Transverse colon (tissue), 4 donors: ENCODE data around the gene GMNC. TPM values are rescaled to one million over a fixed set of nuclear protein-coding genes. Genes with fewer than 3 reads are reported as not detected.

Experiments used
- DNase-seq: peaks from one replicate; pipeline ENCODE4 v3.0.0-alpha.2; 2019
- H3K27ac ChIP-seq, 4 donors: fragments of 200-600 bp; sonication (generic); 2 replicates each; pipeline ENCODE4 v1.5.1; 2016 to 2018; ENCODE audit warnings: inconsistent platforms in 4 of 4
- H3K27me3 ChIP-seq: fragments of 200-600 bp; sonication (generic); 2 replicates; pipeline ENCODE4 v1.5.1; 2017; ENCODE audit warnings: inconsistent platforms
- H3K36me3 ChIP-seq, 4 donors: fragments of 200-600 bp; sonication (generic); 2 replicates each; pipeline ENCODE4 v1.5.1; 2017 to 2019; ENCODE audit warnings: inconsistent platforms in 4 of 4
- H3K4me1 ChIP-seq, 4 donors: fragments of 200-600 bp; sonication (generic); 2 replicates each; pipeline ENCODE4 v1.5.1; 2017 to 2020; ENCODE audit warnings: inconsistent platforms in 4 of 4
- H3K4me3 ChIP-seq, 4 donors: fragments of 200-600 bp; sonication (generic); 1 replicate in 1 of 4; 2 replicates in 3 of 4; pipeline versions ENCODE4 v1.5.1 to v1.6.1; 2017 to 2019; ENCODE audit warnings: inconsistent platforms in 4 of 4
- H3K9me3 ChIP-seq, 2 donors: fragments of 200-600 bp; sonication (generic); 2 replicates each; pipeline ENCODE4 v1.5.1; 2017 to 2019; ENCODE audit warnings: inconsistent platforms in 2 of 2
- CTCF ChIP-seq, 5 experiments: fragments of 200-600 bp in 3 of 5; fragments of 450-650 bp in 2 of 5; sonication (generic) in 3 of 5; IDR thresholded peaks; 1 replicate in 2 of 5; 2 replicates in 3 of 5; pipeline ENCODE4 v1.5.1; 2016 to 2017; ENCODE audit warnings: antibody characterized with exemption in 5 of 5, inconsistent platforms in 3 of 5, mild to moderate bottlenecking in 2 of 5, moderate library complexity in 1 of 5
- EP300 ChIP-seq: sonication (generic); formaldehyde crosslinking; IDR thresholded peaks from one replicate; pipeline ENCODE4 v1.6.1; 2017; ENCODE audit warnings: antibody characterized with exemption, low read depth
- POLR2A ChIP-seq: fragments of 450-650 bp; IDR thresholded peaks from one replicate; pipeline ENCODE4 v1.6.1; 2016; ENCODE audit warnings: antibody characterized with exemption, mild to moderate bottlenecking, moderate library complexity
- POLR2AphosphoS5 ChIP-seq, 3 donors: sonication (generic); formaldehyde crosslinking; IDR thresholded peaks; one replicate each; pipeline ENCODE4 v1.6.1; 2016; ENCODE audit warnings: antibody characterized with exemption in 3 of 3
- WGBS, 2 donors: methylation state at CpG; one replicate each; pipeline ENCODE4 v1.1.5; 2018; ENCODE audit warnings: low coverage in 1 of 2; 5-methylcytosine and 5-hydroxymethylcytosine counted together
- in situ Hi-C, 4 donors: fragments of 200-750 bp; cut with MboI; loops; one replicate each; pipeline versions ENCODE4 v1.15.0 to v1.15.1; 2017; ENCODE audit warnings: low sequenced_read_pairs in 3 of 4, low pct_ligation_motif_present in 1 of 4, low pct_unique_long_range_greater_than_20kb in 1 of 4
- intact Hi-C: fragments of 100-400 bp; cut with DNase I; formaldehyde crosslinking; loops from one replicate; pipeline ENCODE4 v1.15.1; 2023; ENCODE audit warnings: low total_unique reads
- total RNA-seq, 4 donors: library from RNA; depleted of rRNA; stranded (reverse); fragments of >200 nt; gene quantifications; one replicate each; pipeline ENCODE4 v1.1.0, GENCODE V29; 2016

GMNC gene
- total RNA-seq, 4 donors from 2014 or later: not detected

GRCh38 chr3:190863119-190863465, 598 bp upstream of the GMNC start:
- in situ Hi-C loops (no loop called here), intact Hi-C loops (no loop called here)
- H3K27ac ChIP-seq: peak overlapping the region in 3 of 4 donors; percentile 23 to 85 (median 65)
- 12 to 22% methylated on average over 2 to 6 of the region's 6 CpGs for WGBS, 2 donors
- no peak for TF ChIP-seq POLR2AphosphoS5 (IDR thresholded peaks at IDR 0.05)
- no peak for TF ChIP-seq CTCF (IDR thresholded peaks at IDR 0.05)
- TF ChIP-seq EP300: no peak
- no peak for TF ChIP-seq POLR2A
- H3K4me3 ChIP-seq: peak overlapping the region; percentile 53 to 81 (median 58)
- no peaks in the 10 kb centered on the region for H3K9me3 ChIP-seq
- H3K4me1 ChIP-seq: peaks cover 0 to 4% (median 0%) of the 10 kb centered on the region in 4 donors
- no peak for DNase-seq
- H3K36me3 ChIP-seq: no peaks in the 10 kb centered on the region
- H3K27me3 ChIP-seq: peaks cover 18% of the 10 kb centered on the region

GRCh38 chr3:190860521-190860920, 2.0 kb downstream of the GMNC start:
- in situ Hi-C loops: no loop called here

GRCh38 chr3:190855151-190855550, 7.3 kb downstream of the GMNC start:
- H3K27ac ChIP-seq: no peak overlapping the region
- in situ Hi-C loops: no loop called here
- 54% methylated on average over 3 of the region's 3 CpGs; no CpG with 5 or more reads in 1 of the 2 donors for WGBS, 2 donors
- no peak for DNase-seq
- no peaks in the 10 kb centered on the region for H3K27me3 ChIP-seq
- H3K4me3 ChIP-seq: no peak overlapping the region
- no peaks in the 10 kb centered on the region for H3K4me1 ChIP-seq
- no peak for TF ChIP-seq POLR2AphosphoS5 (IDR thresholded peaks at IDR 0.05)
- no peak for TF ChIP-seq POLR2A
- TF ChIP-seq CTCF (IDR thresholded peaks at IDR 0.05): no peak
- TF ChIP-seq EP300: no peak
- H3K36me3 ChIP-seq: no peaks in the 10 kb centered on the region
- no peaks in the 10 kb centered on the region for H3K9me3 ChIP-seq
- intact Hi-C loops: no loop called here

More at GRCh38 chr3:190860521-190860920, 2.0 kb downstream of the GMNC start:
- H3K27me3 ChIP-seq: peaks cover 18% of the 10 kb centered on the region
- intact Hi-C loops: no loop called here
- DNase-seq: no peak
- H3K36me3 ChIP-seq: no peaks in the 10 kb centered on the region
- WGBS, 2 donors: 69% methylated on average over 7 of the region's 7 CpGs; no CpG with 5 or more reads in 1 of the 2 donors
- peaks cover 0 to 4% (median 0%) of the 10 kb centered on the region in 4 donors for H3K4me1 ChIP-seq
- TF ChIP-seq POLR2A (no peak), POLR2AphosphoS5 (IDR thresholded peaks at IDR 0.05) (no peak), EP300 (no peak), CTCF (IDR thresholded peaks at IDR 0.05) (no peak)
- no peak overlapping the region for H3K4me3 ChIP-seq
- H3K9me3 ChIP-seq: no peaks in the 10 kb centered on the region
- no peak overlapping the region for H3K27ac ChIP-seq

- intact Hi-C loops: no loop called here
- Histone ChIP-seq H3K36me3 (no peaks in the 10 kb centered on the region), H3K27ac (no peak overlapping the region), H3K9me3 (no peaks in the 10 kb centered on the region), H3K27me3 (no peaks in the 10 kb centered on the region), H3K4me1 (no peaks in the 10 kb centered on the region), H3K4me3 (no peak overlapping the region)
- TF ChIP-seq POLR2A: no peak
- TF ChIP-seq EP300: no peak
- no peak for TF ChIP-seq CTCF (IDR thresholded peaks at IDR 0.05)
- no peak for TF ChIP-seq POLR2AphosphoS5 (IDR thresholded peaks at IDR 0.05)
- WGBS, 2 donors: 73 to 84% methylated on average over 2 to 4 of the region's 4 CpGs
- in situ Hi-C loops: no loop called here
- DNase-seq: no peak
These were observed 8.4 kb downstream of the GMNC start for GRCh38 chr3:190854062-190854461.
